ENCODE results near the gene BAG2. TPM values are rescaled to one million over a fixed set of nuclear protein-coding genes. Genes with fewer than 3 reads are reported as not detected.

Gene BAG2
- total RNA-seq, 1 donor from 2014 or later = 8.8 TPM

GRCh38 chr6:57142178-57142525, 30.0 kb upstream of the BAG2 start:
- Histone ChIP-seq H3K27ac (no peak overlapping the region), H3K4me3 (no peak overlapping the region), H3K27me3 (no peaks in the 10 kb centered on the region), H3K9me3 (no peaks in the 10 kb centered on the region), H3K36me3 (peaks cover 0 to 20% of the 10 kb centered on the region in 2 donors), H3K4me1 (no peaks in the 10 kb centered on the region)
- TF ChIP-seq POLR2A (IDR thresholded peaks at IDR 0.05) (no peak), CTCF (IDR thresholded peaks at IDR 0.05) (no peak), POLR2AphosphoS5 (IDR thresholded peaks at IDR 0.05; ENCODE audit: insufficient read depth in 1 of 2, low read depth in 1 of 2) (no peak)
- no peak for DNase-seq (ENCODE audit: extremely low spot score in 2 of 2)
- intact Hi-C loops (cut with DNase I) = no loop called here

DNA sequence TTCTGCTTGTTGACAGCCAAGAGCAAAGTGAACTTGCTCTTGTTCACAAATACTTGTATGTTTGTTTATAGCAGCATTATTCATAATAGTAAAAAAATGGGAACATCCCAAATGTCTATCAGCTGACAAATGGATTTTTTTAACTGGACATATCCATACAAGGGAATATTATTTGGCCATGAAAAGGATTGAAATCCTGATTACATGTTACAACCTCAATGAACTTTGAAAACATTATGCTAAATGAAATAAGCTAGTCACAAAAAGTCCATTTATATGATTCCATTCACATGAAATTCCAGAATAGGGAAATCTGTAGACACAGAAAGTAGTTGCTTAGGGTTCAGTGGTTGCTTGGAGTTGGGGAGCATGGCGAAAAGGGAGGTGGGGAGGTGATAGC, 28.4 kb upstream of the BAG2 start:
- intact Hi-C loops (cut with DNase I) = no loop called here
- H3K9me3 ChIP-seq = no peaks in the 10 kb centered on the region
- H3K4me3 ChIP-seq = no peak overlapping the region
- no peak overlapping the region for H3K27ac ChIP-seq
- H3K36me3 ChIP-seq = peaks cover 0 to 35% of the 10 kb centered on the region in 2 donors
- H3K4me1 ChIP-seq = no peaks in the 10 kb centered on the region
- TF ChIP-seq CTCF (IDR thresholded peaks at IDR 0.05) (no peak), POLR2A (IDR thresholded peaks at IDR 0.05) (no peak), POLR2AphosphoS5 (IDR thresholded peaks at IDR 0.05; ENCODE audit: insufficient read depth in 1 of 2, low read depth in 1 of 2) (no peak)
- DNase-seq (ENCODE audit: extremely low spot score in 2 of 2) = no peak
- H3K27me3 ChIP-seq = no peaks in the 10 kb centered on the region

GRCh38 chr6:57147401-57147800, 24.7 kb upstream of the BAG2 start:
- intact Hi-C loops (cut with DNase I) = no loop called here
- DNase-seq (ENCODE audit: extremely low spot score in 2 of 2) = no peak
- peaks cover 0 to 23% of the 10 kb centered on the region in 2 donors for H3K36me3 ChIP-seq
- H3K27ac ChIP-seq = no peak overlapping the region
- H3K4me1 ChIP-seq = no peaks in the 10 kb centered on the region
- no peak for TF ChIP-seq POLR2AphosphoS5 (IDR thresholded peaks at IDR 0.05; ENCODE audit: insufficient read depth in 1 of 2, low read depth in 1 of 2)
- TF ChIP-seq POLR2A (IDR thresholded peaks at IDR 0.05) = no peak
- no peak for TF ChIP-seq CTCF (IDR thresholded peaks at IDR 0.05)
- H3K27me3 ChIP-seq = no peaks in the 10 kb centered on the region
- no peaks in the 10 kb centered on the region for H3K9me3 ChIP-seq
- no peak overlapping the region for H3K4me3 ChIP-seq

DNA sequence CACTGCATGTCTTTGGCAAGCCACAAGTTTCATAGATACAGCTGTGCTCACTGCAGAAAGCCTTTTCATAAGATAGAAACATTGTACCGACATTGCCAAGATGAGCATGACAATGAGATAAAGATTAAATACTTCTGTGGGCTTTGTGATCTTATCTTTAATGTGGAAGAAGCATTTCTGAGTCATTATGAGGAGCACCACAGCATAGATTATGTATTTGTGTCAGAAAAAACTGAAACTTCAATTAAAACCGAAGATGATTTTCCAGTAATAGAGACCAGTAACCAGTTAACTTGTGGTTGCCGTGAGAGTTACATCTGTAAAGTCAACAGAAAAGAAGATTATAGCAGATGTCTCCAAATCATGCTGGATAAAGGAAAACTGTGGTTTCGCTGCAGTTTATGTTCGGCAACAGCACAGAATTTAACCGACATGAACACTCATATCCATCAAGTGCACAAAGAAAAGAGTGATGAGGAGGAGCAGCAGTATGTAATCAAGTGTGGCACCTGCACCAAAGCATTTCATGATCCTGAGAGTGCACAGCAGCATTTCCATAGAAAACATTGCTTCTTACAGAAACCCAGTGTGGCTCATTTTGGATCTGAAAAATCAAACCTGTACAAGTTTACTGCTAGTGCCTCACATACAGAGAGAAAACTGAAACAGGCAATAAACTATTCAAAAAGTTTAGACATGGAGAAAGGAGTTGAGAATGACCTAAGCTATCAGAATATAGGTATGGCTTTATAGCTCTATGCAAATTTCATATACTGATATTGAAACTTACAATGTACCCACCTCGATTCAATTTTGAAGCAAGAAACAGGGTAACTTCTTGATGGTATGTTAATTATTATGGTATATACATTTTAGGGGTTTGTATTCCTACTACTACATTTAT, 23.9 kb upstream of the BAG2 start:
- Histone ChIP-seq H3K4me1 (no peaks in the 10 kb centered on the region), H3K27ac (no peak overlapping the region), H3K4me3 (no peak overlapping the region), H3K27me3 (no peaks in the 10 kb centered on the region), H3K9me3 (no peaks in the 10 kb centered on the region), H3K36me3 (peaks cover 0 to 28% of the 10 kb centered on the region in 2 donors)
- no peak for DNase-seq (ENCODE audit: extremely low spot score in 2 of 2)
- intact Hi-C loops (cut with DNase I) = no loop called here
- TF ChIP-seq POLR2AphosphoS5 (IDR thresholded peaks at IDR 0.05; ENCODE audit: insufficient read depth in 1 of 2, low read depth in 1 of 2) (no peak), CTCF (IDR thresholded peaks at IDR 0.05) (no peak)

DNA sequence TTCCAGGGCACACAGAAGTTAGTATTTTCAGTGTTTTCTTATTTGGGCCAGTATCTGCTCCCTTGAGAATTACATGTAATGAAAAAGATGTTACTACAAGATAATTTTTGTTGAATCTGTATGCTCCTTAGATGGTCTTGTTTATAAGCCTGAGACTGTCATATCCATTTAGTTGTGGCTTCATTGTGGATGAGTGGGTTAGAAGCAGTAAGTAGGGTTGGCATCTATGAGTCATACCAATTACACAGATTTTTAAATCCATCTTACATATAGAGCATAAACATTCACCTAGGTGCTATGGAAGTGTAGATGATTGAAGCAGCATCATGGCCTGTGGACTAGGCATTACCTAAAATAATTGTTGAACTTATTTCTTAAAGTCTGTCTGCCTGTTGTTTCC, 13.5 kb upstream of the BAG2 start:
- Histone ChIP-seq H3K36me3 (peaks cover 0 to 19% of the 10 kb centered on the region in 2 donors), H3K4me1 (no peaks in the 10 kb centered on the region), H3K27ac (no peak overlapping the region), H3K4me3 (no peak overlapping the region), H3K27me3 (no peaks in the 10 kb centered on the region), H3K9me3 (no peaks in the 10 kb centered on the region)
- intact Hi-C loops (cut with DNase I) = no loop called here
- DNase-seq (ENCODE audit: extremely low spot score in 2 of 2) = no peak
- TF ChIP-seq POLR2A (IDR thresholded peaks at IDR 0.05) (no peak), CTCF (IDR thresholded peaks at IDR 0.05) (no peak), POLR2AphosphoS5 (IDR thresholded peaks at IDR 0.05; ENCODE audit: insufficient read depth in 1 of 2, low read depth in 1 of 2) (no peak)

Measured in vagina (tissue), 2 donors.